ENCODE data around the gene ING3. TPM values are rescaled to one million over a fixed set of nuclear protein-coding genes. Genes with fewer than 3 reads are reported as not detected.
"Not testable (repeated sequence)": the region's sequence is repeated elsewhere in the genome, so short reads cannot be mapped to it uniquely, and the experiment has no call there.

ING3 gene
- total and polyA plus RNA-seq, 2 of the 8 experiments (the other 6 are each of a cell fraction or from before 2014, with no cell fraction given), result 6.0 to 17.7 TPM

DNA sequence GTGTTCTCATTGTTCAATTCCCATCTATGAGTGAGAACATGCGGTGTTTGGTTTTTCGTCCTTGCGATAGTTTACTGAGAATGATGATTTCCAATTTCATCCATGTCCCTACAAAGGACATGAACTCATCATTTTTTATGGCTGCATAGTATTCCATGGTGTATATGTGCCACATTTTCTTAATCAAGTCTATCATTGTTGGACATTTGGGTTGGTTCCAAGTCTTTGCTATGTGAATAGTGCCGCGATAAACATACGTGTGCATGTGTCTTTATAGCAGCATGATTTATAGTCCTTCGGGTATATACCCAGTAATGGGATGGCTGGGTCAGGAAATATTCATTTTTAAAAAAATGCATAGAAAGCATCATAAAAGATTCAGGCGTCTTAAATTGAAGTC, 33.0 kb downstream of the ING3 start:
- H3K4me2 ChIP-seq (ENCODE audit: insufficient read depth in 1 of 2, low read depth in 2 of 2, low read length in 2 of 2); H3K23ac ChIP-seq (ENCODE audit: insufficient read length); DNase-seq (ENCODE audit: low read depth in 1 of 2, low spot score in 2 of 2); H4K20me1 ChIP-seq (replicated peaks in 1 of 2; ENCODE audit: control insufficient read depth in 1 of 2, insufficient read depth in 2 of 2, low read length in 2 of 2); H3K9me3 ChIP-seq (ENCODE audit: insufficient read depth in 2 of 2, low read depth in 1 of 2, low read length in 1 of 2); H3K4ac ChIP-seq (replicated peaks; ENCODE audit: insufficient read length, low read depth, low read length); H3K27ac ChIP-seq (ENCODE audit: low read depth, low read length); H3K4me3 ChIP-seq (ENCODE audit: extremely low read depth in 1 of 4, insufficient read depth in 2 of 4, low read depth in 3 of 4, low read length in 4 of 4); H2BK20ac ChIP-seq (ENCODE audit: low read length); H3K4me1 ChIP-seq (replicated peaks in 1 of 4; ENCODE audit: control insufficient read depth in 3 of 4, insufficient read depth in 4 of 4, low read length in 3 of 4); H4K5ac ChIP-seq (ENCODE audit: insufficient read length, low read depth, low read length); H3K18ac ChIP-seq (ENCODE audit: extremely low read depth, low read length); H4K91ac ChIP-seq (replicated peaks; ENCODE audit: insufficient read length, low read length); FAIRE-seq; H3K36me3 ChIP-seq (ENCODE audit: control insufficient read depth in 2 of 4, insufficient read depth in 4 of 4, low read length in 3 of 4); H2AFZ ChIP-seq (ENCODE audit: low read length); H3K23me2 ChIP-seq (ENCODE audit: low read depth, low read length); H2BK12ac ChIP-seq (ENCODE audit: low read depth, low read length); H3K14ac ChIP-seq (ENCODE audit: insufficient read length); H2AK5ac ChIP-seq (ENCODE audit: low read depth, low read length); H4K8ac ChIP-seq (ENCODE audit: extremely low read depth, insufficient read depth, low read length); H2BK15ac ChIP-seq (ENCODE audit: low read length); H3K79me1 ChIP-seq (ENCODE audit: low read depth, low read length); H2BK120ac ChIP-seq (replicated peaks; ENCODE audit: low read depth, low read length); H3K27me3 ChIP-seq (replicated peaks in 1 of 4; ENCODE audit: control insufficient read depth in 3 of 4, extremely low read depth in 1 of 4, insufficient read depth in 3 of 4, low read length in 3 of 4); H2BK5ac ChIP-seq (ENCODE audit: low read depth, low read length); CTCF ChIA-PET (ENCODE audit: partially characterized antibody); POLR2A ChIA-PET (ENCODE audit: partially characterized antibody); H3K56ac ChIP-seq (replicated peaks; ENCODE audit: insufficient read length, low read depth, low read length); H3K79me2 ChIP-seq (ENCODE audit: control insufficient read depth in 1 of 2, insufficient read depth in 2 of 2, low read length in 2 of 2); H3K9ac ChIP-seq (replicated peaks in 1 of 4; ENCODE audit: extremely low read depth in 1 of 4, low read depth in 3 of 4, low read length in 3 of 4): not testable (repeated sequence)
- WGBS, 2 experiments (ENCODE audit: extremely low coverage in 1 of 2, insufficient coverage in 1 of 2, insufficient read length in 1 of 2, insufficient replicate concordance in 2 of 2, low coverage in 1 of 2, low lambda C conversion rate in 2 of 2, missing lambda C conversion rate in 1 of 2), result 97% methylated on average over 5 of the region's 8 CpGs; no CpG with 5 or more reads in 1 of the 2 experiments
